Epidermal melanocyte (primary cell): Measurements from ENCODE around the gene NDUFS8.

Experiments used
- DNase-seq: peaks from one replicate; pipeline ENCODE4 v3.0.0; 2011; ENCODE audit warnings: low spot score; ENCODE audit not compliant: insufficient read length

NDUFS8 gene

GRCh38 chr11:68002938-68003845 is 27.3 kb upstream of the NDUFS8 start:
- DNase-seq = no peak

GRCh38 chr11:68003846-68004550 is 26.5 kb upstream of the NDUFS8 start, which contains the start of gene UNC93B1:
Gene UNC93B1, minus strand, starts transcription at chr11:68004097. Its CDS starts 54 bp downstream, at chr11:68004043.
- DNase-seq = no peak

GRCh38 chr11:68004551-68005335 is 25.7 kb upstream of the NDUFS8 start:
- DNase-seq = no peak

GRCh38 chr11:68006606-68007166 is 23.8 kb upstream of the NDUFS8 start:
- no peak for DNase-seq

GRCh38 chr11:68007498-68008380 is 22.7 kb upstream of the NDUFS8 start:
- no peak for DNase-seq

GRCh38 chr11:68008381-68009337 is 21.8 kb upstream of the NDUFS8 start:
- no peak for DNase-seq

GRCh38 chr11:68009391-68010089 is 20.9 kb upstream of the NDUFS8 start:
- DNase-seq = no peak

GRCh38 chr11:68010090-68011041 is 20.1 kb upstream of the NDUFS8 start, which contains the start of gene ALDH3B1:
Gene ALDH3B1, plus strand, starts transcription at chr11:68010327. Its CDS starts 4,971 bp downstream, at chr11:68015298.
- peak; percentile 77 for DNase-seq

GRCh38 chr11:68011051-68011943 is 19.2 kb upstream of the NDUFS8 start:
- DNase-seq = no peak

- no peak for DNase-seq
Measured at GRCh38 chr11:68012044-68012842, 18.2 kb upstream of the NDUFS8 start.

GRCh38 chr11:68012843-68013610 is 17.5 kb upstream of the NDUFS8 start:
- DNase-seq = peak; percentile 75

GRCh38 chr11:68013611-68014156 is 16.8 kb upstream of the NDUFS8 start:
- DNase-seq = no peak

GRCh38 chr11:68014157-68014946 is 16.1 kb upstream of the NDUFS8 start:
- DNase-seq = no peak
